ENCODE results near the gene DGCR6L. TPM values are rescaled to one million over a fixed set of nuclear protein-coding genes. Genes with fewer than 3 reads are reported as not detected.
A peak's percentile ranks its signal among the peaks of the same experiment; 100 is the strongest.
"Not testable (repeated sequence)": the region's sequence is repeated elsewhere in the genome, so short reads cannot be mapped to it uniquely, and the experiment has no call there.

The DGCR6L gene
- total RNA-seq, 1 donor, result 52.8 TPM

GRCh38 chr22:20295262-20296064, 24.4 kb downstream of the DGCR6L start:
- DNase-seq (ENCODE audit: low read depth in 2 of 3, low spot score in 2 of 3), result no peak

- DNase-seq (ENCODE audit: low read depth in 2 of 3, low spot score in 2 of 3), result no peak
Measured at GRCh38 chr22:20292673-20293232, 27.1 kb downstream of the DGCR6L start.

DNA sequence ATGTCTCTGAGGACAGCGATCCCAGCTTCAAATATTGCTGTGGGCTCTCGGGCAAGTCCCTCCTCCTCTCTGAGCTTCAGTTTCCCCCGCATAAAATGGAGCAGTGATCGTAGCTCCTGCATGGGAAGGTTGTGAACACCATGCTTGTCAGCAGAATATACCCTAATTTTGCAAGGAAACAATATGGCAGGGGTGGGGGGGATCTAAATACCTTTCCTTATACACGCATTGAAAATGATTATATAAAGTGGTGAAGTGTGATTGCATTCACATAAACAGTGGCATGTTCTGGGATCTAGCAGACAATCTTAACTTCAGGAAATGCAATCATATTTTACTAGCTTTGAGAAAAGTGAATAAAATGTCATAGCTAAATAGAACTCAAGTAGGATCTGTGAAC, 27.8 kb downstream of the DGCR6L start:
- no peak for DNase-seq (ENCODE audit: low read depth in 2 of 3, low spot score in 2 of 3)

GRCh38 chr22:20291604-20292063, 28.2 kb downstream of the DGCR6L start:
- DNase-seq (ENCODE audit: low read depth in 2 of 3, low spot score in 2 of 3), result no peak

GRCh38 chr22:20291249-20291586, 28.6 kb downstream of the DGCR6L start:
- DNase-seq (ENCODE audit: low read depth in 2 of 3, low spot score in 2 of 3), result no peak

DNA sequence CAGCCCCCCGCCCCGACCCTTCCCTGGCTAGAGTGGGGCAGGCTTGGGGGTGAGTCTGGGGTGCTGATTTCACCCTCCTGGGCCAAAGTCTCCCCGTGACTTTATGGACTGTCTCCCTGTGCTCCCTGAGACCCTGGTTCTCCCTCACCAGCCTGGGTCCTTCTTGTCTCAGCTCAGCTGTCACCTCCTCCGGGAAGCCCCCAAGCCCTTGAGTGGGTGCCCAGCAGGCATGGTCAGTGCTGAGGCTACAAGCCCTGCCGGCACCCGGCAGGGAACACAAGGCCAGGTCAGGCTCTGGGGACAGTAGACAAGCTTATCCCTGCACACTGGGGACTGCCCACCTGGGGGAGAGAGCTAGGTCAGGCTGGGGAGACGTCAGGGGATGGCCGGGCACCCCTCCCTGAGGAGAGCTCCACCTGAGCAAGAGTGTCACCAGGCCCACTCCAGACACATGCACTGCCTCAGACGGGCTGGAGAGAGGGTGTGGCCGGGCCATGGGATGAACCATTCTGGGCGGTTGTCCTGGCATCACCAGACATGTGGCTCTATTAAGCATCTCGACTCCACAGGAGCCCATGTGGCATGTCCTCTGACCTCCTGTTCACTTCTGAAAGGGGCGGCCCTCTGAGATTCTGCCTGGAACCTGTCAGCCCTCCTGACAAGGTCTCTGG, 29.1 kb downstream of the DGCR6L start:
- DNase-seq (ENCODE audit: low read depth in 2 of 3, low spot score in 2 of 3), result no peak

- no peak for DNase-seq (ENCODE audit: low read depth in 2 of 3, low spot score in 2 of 3)
Measured at GRCh38 chr22:20290045-20290392, 29.8 kb downstream of the DGCR6L start.

GRCh38 chr22:20289182-20290044, 30.4 kb downstream of the DGCR6L start:
- not testable (repeated sequence) for DNase-seq (ENCODE audit: low read depth in 2 of 3, low spot score in 2 of 3)

DNA sequence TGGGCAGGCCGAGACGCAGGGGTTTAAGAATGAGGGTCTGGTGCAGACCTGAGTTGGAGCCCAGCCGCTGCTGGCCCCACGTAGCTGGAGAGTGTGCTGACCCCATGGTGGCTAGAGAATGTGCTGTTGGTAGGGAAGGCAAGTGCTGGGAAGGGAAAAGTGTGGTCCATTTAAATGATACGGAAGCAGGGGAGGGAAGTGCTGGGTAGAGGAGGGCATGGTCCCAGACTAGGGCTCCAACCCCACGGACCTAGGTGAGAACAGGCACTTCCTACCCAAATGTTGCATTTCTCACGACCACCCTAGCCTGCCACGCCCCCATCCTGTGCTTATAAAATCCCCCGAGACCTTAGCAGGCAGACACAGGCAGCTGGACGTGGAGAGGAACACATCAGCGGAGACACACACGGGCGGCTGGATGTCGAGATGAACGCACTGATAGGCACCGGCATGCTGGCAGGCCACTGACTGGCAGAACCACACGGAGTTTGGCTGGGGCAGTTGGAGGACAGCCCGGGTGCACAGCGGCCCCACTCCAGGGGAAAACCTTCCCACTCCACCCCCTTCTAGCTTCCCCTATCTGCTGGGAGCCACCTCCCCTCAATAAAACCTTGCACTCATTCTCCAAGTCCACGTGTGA, 33.0 kb downstream of the DGCR6L start:
- DNase-seq (ENCODE audit: low read depth in 2 of 3, low spot score in 2 of 3), result not testable (repeated sequence)

- not testable (repeated sequence) for DNase-seq (ENCODE audit: low read depth in 2 of 3, low spot score in 2 of 3)
Measured at GRCh38 chr22:20286312-20286660, 33.6 kb downstream of the DGCR6L start.

- peak; percentile 39 to 60 (median 42) for DNase-seq (ENCODE audit: low read depth in 2 of 3, low spot score in 2 of 3)
Measured at GRCh38 chr22:20285473-20286311, 34.2 kb downstream of the DGCR6L start.

GRCh38 chr22:20284471-20285086, 35.3 kb downstream of the DGCR6L start:
- DNase-seq (ENCODE audit: low read depth in 2 of 3, low spot score in 2 of 3), result no peak

DNA sequence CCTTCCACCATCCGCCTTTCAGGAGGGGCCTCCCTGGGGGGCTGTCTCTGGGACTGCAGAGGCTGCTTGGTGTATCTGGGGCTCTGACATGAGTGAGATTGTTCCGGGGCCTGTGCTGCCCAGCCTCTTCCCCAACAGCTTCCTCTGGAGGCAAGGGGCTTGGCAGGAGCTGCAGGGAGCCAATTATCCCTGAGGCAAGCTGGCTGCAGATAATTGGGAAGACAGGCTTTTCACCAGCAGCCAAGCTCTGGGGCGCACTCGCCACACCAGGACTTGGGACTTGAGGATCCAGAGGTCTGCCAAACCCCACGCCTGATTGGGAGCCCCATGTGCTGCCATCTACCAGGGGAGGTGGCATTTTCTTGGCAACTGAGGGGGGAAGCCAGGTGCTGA, 36.2 kb downstream of the DGCR6L start:
- no peak for DNase-seq (ENCODE audit: low read depth in 2 of 3, low spot score in 2 of 3)

GRCh38 chr22:20282901-20283673, 36.8 kb downstream of the DGCR6L start:
- DNase-seq (ENCODE audit: low read depth in 2 of 3, low spot score in 2 of 3), result no peak

- DNase-seq (ENCODE audit: low read depth in 2 of 3, low spot score in 2 of 3), result no peak
Measured at GRCh38 chr22:20281891-20282290, 38.0 kb downstream of the DGCR6L start.

GRCh38 chr22:20281473-20281872, 38.4 kb downstream of the DGCR6L start:
- not testable (repeated sequence) for DNase-seq (ENCODE audit: low read depth in 2 of 3, low spot score in 2 of 3)

DNA sequence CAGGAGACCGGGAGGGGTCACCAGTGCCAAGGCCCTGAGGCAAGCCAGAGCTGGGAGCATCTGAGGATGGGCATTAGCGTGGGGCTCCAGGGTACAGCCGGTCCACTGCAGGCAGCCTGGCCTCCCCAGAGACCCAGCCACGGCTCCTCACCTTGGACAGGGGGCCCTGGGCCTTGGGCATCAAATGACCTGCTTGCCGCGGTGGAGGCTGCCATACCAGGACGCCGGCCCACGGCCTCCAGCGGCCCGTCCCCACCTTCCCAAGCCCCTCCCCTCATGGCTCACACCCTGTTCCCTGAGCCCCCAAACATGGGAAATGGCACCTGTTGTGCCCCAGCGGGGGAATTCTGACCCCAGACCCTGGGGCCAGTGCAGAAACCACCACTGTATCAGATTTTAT, 39.0 kb downstream of the DGCR6L start:
- DNase-seq (ENCODE audit: low read depth in 2 of 3, low spot score in 2 of 3), result no peak

GRCh38 chr22:20280163-20280562, 39.7 kb downstream of the DGCR6L start:
- not testable (repeated sequence) for DNase-seq (ENCODE audit: low read depth in 2 of 3, low spot score in 2 of 3)
